Measurements from ENCODE around the gene SPECC1. TPM values are rescaled to one million over a fixed set of nuclear protein-coding genes. Genes with fewer than 3 reads are reported as not detected.

Gene SPECC1
- total and polyA plus RNA-seq, 2 donors (not counting 3 experiments of a cell fraction or from before 2014, with no cell fraction given), result 5.3 to 20.4 TPM

GRCh38 chr17:20208717-20209116 is 199.6 kb downstream of the SPECC1 start:
- Histone ChIP-seq H3K4me2 (ENCODE audit: insufficient read depth, low read length) (no peak overlapping the region), H3K36me3 (ENCODE audit: control insufficient read depth in 2 of 2, extremely low read depth in 1 of 2, insufficient read depth in 2 of 2, low read length in 2 of 2) (no peaks in the 10 kb centered on the region), H4K20me1 (replicated peaks; ENCODE audit: control insufficient read depth, extremely low read depth, insufficient read depth, low read length) (no peaks in the 10 kb centered on the region), H3K79me2 (ENCODE audit: control insufficient read depth, insufficient read depth, low read length) (no peaks in the 10 kb centered on the region), H3K27me3 (ENCODE audit: control insufficient read depth in 2 of 2, insufficient read depth in 2 of 2, low read length in 2 of 2) (no peaks in the 10 kb centered on the region), H3K4me1 (ENCODE audit: control insufficient read depth, extremely low read depth, insufficient read depth, low read length) (peaks cover 12% of the 10 kb centered on the region), H3K27ac (ENCODE audit: insufficient read depth, low read depth, low read length) (no peak overlapping the region), H3K4me3 (replicated peaks in 1 of 3; ENCODE audit: insufficient read depth in 1 of 3, low read depth in 1 of 3, low read length in 3 of 3) (no peak overlapping the region), H3K9ac (replicated peaks; ENCODE audit: extremely low read depth, insufficient read depth, low read length) (no peak overlapping the region), H2AFZ (ENCODE audit: low read depth, low read length) (no peak overlapping the region), H3K9me3 (replicated peaks; ENCODE audit: control insufficient read depth, insufficient read depth, low read length) (no peaks in the 10 kb centered on the region), H3K9me1 (replicated peaks; ENCODE audit: control insufficient read depth, extremely low read depth, insufficient read depth, low read length) (no peaks in the 10 kb centered on the region)
- DNase-seq (ENCODE audit: low read depth, low spot score), result no peak
- BruUV-seq (replicated peaks), result no TSS peak
- POLR2A ChIA-PET, result no interaction called here
- TF ChIP-seq POLR2AphosphoS5 (IDR thresholded peaks at IDR 0.05; ENCODE audit: insufficient read depth, low read depth, low read length) (no peak), POLR2A (IDR thresholded peaks at IDR 0.05; ENCODE audit: low read depth, low read length) (no peak), MAX (IDR thresholded peaks at IDR 0.05; ENCODE audit: insufficient read depth, insufficient read length) (no peak), EZH2 (IDR thresholded peaks at IDR 0.05; ENCODE audit: borderline replicate concordance, low read depth, low read length, severe bottlenecking) (no peak), FOS (IDR thresholded peaks at IDR 0.05; ENCODE audit: borderline replicate concordance, insufficient read depth, low read length) (no peak), JUN (IDR thresholded peaks at IDR 0.05; ENCODE audit: borderline replicate concordance, insufficient read depth, insufficient read length, low read depth) (no peak), MYC (IDR thresholded peaks at IDR 0.05; ENCODE audit: low read depth, low read length) (no peak), GATA2 (IDR thresholded peaks at IDR 0.05; ENCODE audit: insufficient read depth, insufficient read length, low read depth, low read length) (no peak)
- TF ChIP-seq, protein P1, sequence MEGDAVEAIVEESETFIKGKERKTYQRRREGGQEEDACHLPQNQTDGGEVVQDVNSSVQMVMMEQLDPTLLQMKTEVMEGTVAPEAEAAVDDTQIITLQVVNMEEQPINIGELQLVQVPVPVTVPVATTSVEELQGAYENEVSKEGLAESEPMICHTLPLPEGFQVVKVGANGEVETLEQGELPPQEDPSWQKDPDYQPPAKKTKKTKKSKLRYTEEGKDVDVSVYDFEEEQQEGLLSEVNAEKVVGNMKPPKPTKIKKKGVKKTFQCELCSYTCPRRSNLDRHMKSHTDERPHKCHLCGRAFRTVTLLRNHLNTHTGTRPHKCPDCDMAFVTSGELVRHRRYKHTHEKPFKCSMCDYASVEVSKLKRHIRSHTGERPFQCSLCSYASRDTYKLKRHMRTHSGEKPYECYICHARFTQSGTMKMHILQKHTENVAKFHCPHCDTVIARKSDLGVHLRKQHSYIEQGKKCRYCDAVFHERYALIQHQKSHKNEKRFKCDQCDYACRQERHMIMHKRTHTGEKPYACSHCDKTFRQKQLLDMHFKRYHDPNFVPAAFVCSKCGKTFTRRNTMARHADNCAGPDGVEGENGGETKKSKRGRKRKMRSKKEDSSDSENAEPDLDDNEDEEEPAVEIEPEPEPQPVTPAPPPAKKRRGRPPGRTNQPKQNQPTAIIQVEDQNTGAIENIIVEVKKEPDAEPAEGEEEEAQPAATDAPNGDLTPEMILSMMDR (IDR thresholded peaks at IDR 0.05; ENCODE audit: extremely low read depth in 1 of 2, insufficient read depth in 1 of 2, low read depth in 1 of 2, low read length in 2 of 2), result no peak
- FAIRE-seq, result no peak
- dilution Hi-C loops (cut with MboI; ENCODE audit: extremely low pct_ligation_motif_present, low sequenced_read_pairs) (no loop called here), intact Hi-C loops (cut with micrococcal nuclease) (loop anchor here (5.0 kb wide), 1 partner anchor 51 kb away; no protein-coding TSS in a partner anchor)
- CTCF ChIA-PET, result no interaction called here
